ENCODE data around the gene MCOLN1.

The MCOLN1 gene

GRCh38 chr19:7489609-7490044 lies 32.8 kb upstream of the MCOLN1 start:
- no peaks in the 10 kb centered on the region for H3K9me3 Mint-ChIP-seq
- H3K4me1 Mint-ChIP-seq (ENCODE audit: low read depth), result peaks cover 42% of the 10 kb centered on the region
- H3K27me3 Mint-ChIP-seq, result no peaks in the 10 kb centered on the region
- no peaks in the 10 kb centered on the region for H3K36me3 Mint-ChIP-seq (ENCODE audit: low read depth)
- H3K4me3 Mint-ChIP-seq, result peak overlapping the region; percentile 84
- H3K27ac Mint-ChIP-seq, result peak overlapping the region; percentile 83

- Mint-ChIP-seq H3K36me3 (ENCODE audit: low read depth) (no peaks in the 10 kb centered on the region), H3K4me3 (peak overlapping the region; percentile 50), H3K27ac (peak overlapping the region; percentile 85)
Measured at GRCh38 chr19:7492142-7492541, 30.3 kb upstream of the MCOLN1 start.

GRCh38 chr19:7492558-7492957 lies 29.9 kb upstream of the MCOLN1 start:
- Mint-ChIP-seq H3K4me3 (peak overlapping the region; percentile 1), H3K36me3 (ENCODE audit: low read depth) (no peaks in the 10 kb centered on the region), H3K9me3 (no peaks in the 10 kb centered on the region), H3K27me3 (peaks cover 11% of the 10 kb centered on the region), H3K4me1 (ENCODE audit: low read depth) (peaks cover 42% of the 10 kb centered on the region), H3K27ac (peak overlapping the region; percentile 85)

More at GRCh38 chr19:7492142-7492541, 30.3 kb upstream of the MCOLN1 start:
- Mint-ChIP-seq H3K4me1 (ENCODE audit: low read depth) (peaks cover 42% of the 10 kb centered on the region), H3K9me3 (no peaks in the 10 kb centered on the region), H3K27me3 (peaks cover 9% of the 10 kb centered on the region)

- H3K27me3 Mint-ChIP-seq, result peaks cover 24% of the 10 kb centered on the region
- peaks cover 36% of the 10 kb centered on the region for H3K4me1 Mint-ChIP-seq (ENCODE audit: low read depth)
- H3K4me3 Mint-ChIP-seq, result no peak overlapping the region
Measured at GRCh38 chr19:7494416-7495098, 27.9 kb upstream of the MCOLN1 start.

GRCh38 chr19:7497292-7497691 lies 25.1 kb upstream of the MCOLN1 start:
- H3K27me3 Mint-ChIP-seq, result peaks cover 44% of the 10 kb centered on the region
- H3K36me3 Mint-ChIP-seq (ENCODE audit: low read depth), result no peaks in the 10 kb centered on the region
- no peaks in the 10 kb centered on the region for H3K9me3 Mint-ChIP-seq
- H3K4me3 Mint-ChIP-seq, result no peak overlapping the region
- H3K4me1 Mint-ChIP-seq (ENCODE audit: low read depth), result peaks cover 14% of the 10 kb centered on the region
- no peak overlapping the region for H3K27ac Mint-ChIP-seq

More at GRCh38 chr19:7494416-7495098, 27.9 kb upstream of the MCOLN1 start:
- Mint-ChIP-seq H3K9me3 (no peaks in the 10 kb centered on the region), H3K27ac (no peak overlapping the region), H3K36me3 (ENCODE audit: low read depth) (no peaks in the 10 kb centered on the region)

GRCh38 chr19:7500811-7501450 lies 21.5 kb upstream of the MCOLN1 start:
- H3K27me3 Mint-ChIP-seq, result peaks cover 61% of the 10 kb centered on the region
- peaks cover 9% of the 10 kb centered on the region for H3K4me1 Mint-ChIP-seq (ENCODE audit: low read depth)
- no peaks in the 10 kb centered on the region for H3K9me3 Mint-ChIP-seq
- H3K36me3 Mint-ChIP-seq (ENCODE audit: low read depth), result no peaks in the 10 kb centered on the region
- no peak overlapping the region for H3K27ac Mint-ChIP-seq
- peak overlapping the region; percentile 55 for H3K4me3 Mint-ChIP-seq

GRCh38 chr19:7502552-7502951 lies 19.9 kb upstream of the MCOLN1 start:
- Mint-ChIP-seq H3K36me3 (ENCODE audit: low read depth) (no peaks in the 10 kb centered on the region), H3K9me3 (no peaks in the 10 kb centered on the region), H3K27ac (no peak overlapping the region), H3K27me3 (peaks cover 62% of the 10 kb centered on the region), H3K4me3 (no peak overlapping the region), H3K4me1 (ENCODE audit: low read depth) (peaks cover 12% of the 10 kb centered on the region)

GRCh38 chr19:7504684-7505083 lies 17.7 kb upstream of the MCOLN1 start:
- no peak overlapping the region for H3K4me3 Mint-ChIP-seq
- peaks cover 53% of the 10 kb centered on the region for H3K27me3 Mint-ChIP-seq
- no peaks in the 10 kb centered on the region for H3K36me3 Mint-ChIP-seq (ENCODE audit: low read depth)
- peaks cover 12% of the 10 kb centered on the region for H3K4me1 Mint-ChIP-seq (ENCODE audit: low read depth)
- no peak overlapping the region for H3K27ac Mint-ChIP-seq
- H3K9me3 Mint-ChIP-seq, result no peaks in the 10 kb centered on the region

- Mint-ChIP-seq H3K36me3 (ENCODE audit: low read depth) (no peaks in the 10 kb centered on the region), H3K4me3 (no peak overlapping the region), H3K27me3 (peaks cover 48% of the 10 kb centered on the region), H3K4me1 (ENCODE audit: low read depth) (peaks cover 12% of the 10 kb centered on the region), H3K9me3 (no peaks in the 10 kb centered on the region), H3K27ac (no peak overlapping the region)
Measured at GRCh38 chr19:7505288-7505681, 17.1 kb upstream of the MCOLN1 start.

GRCh38 chr19:7505682-7506384 lies 16.6 kb upstream of the MCOLN1 start:
- H3K4me1 Mint-ChIP-seq (ENCODE audit: low read depth), result peaks cover 12% of the 10 kb centered on the region
- no peaks in the 10 kb centered on the region for H3K9me3 Mint-ChIP-seq
- H3K36me3 Mint-ChIP-seq (ENCODE audit: low read depth), result no peaks in the 10 kb centered on the region
- H3K27me3 Mint-ChIP-seq, result peaks cover 48% of the 10 kb centered on the region
- H3K27ac Mint-ChIP-seq, result no peak overlapping the region
- no peak overlapping the region for H3K4me3 Mint-ChIP-seq

GRCh38 chr19:7506385-7507328 lies 15.8 kb upstream of the MCOLN1 start:
- no peaks in the 10 kb centered on the region for H3K9me3 Mint-ChIP-seq
- no peak overlapping the region for H3K27ac Mint-ChIP-seq
- no peaks in the 10 kb centered on the region for H3K36me3 Mint-ChIP-seq (ENCODE audit: low read depth)
- H3K4me3 Mint-ChIP-seq, result no peak overlapping the region
- H3K4me1 Mint-ChIP-seq (ENCODE audit: low read depth), result peaks cover 12% of the 10 kb centered on the region
- H3K27me3 Mint-ChIP-seq, result peaks cover 43% of the 10 kb centered on the region

- H3K27ac Mint-ChIP-seq, result no peak overlapping the region
Measured at GRCh38 chr19:7507884-7508283, 14.5 kb upstream of the MCOLN1 start.

GRCh38 chr19:7509625-7510024 lies 12.8 kb upstream of the MCOLN1 start:
- Mint-ChIP-seq H3K9me3 (no peaks in the 10 kb centered on the region), H3K4me3 (no peak overlapping the region), H3K27ac (no peak overlapping the region), H3K36me3 (ENCODE audit: low read depth) (no peaks in the 10 kb centered on the region), H3K4me1 (ENCODE audit: low read depth) (peaks cover 12% of the 10 kb centered on the region), H3K27me3 (peaks cover 23% of the 10 kb centered on the region)

More at GRCh38 chr19:7507884-7508283, 14.5 kb upstream of the MCOLN1 start:
- Mint-ChIP-seq H3K4me3 (no peak overlapping the region), H3K9me3 (no peaks in the 10 kb centered on the region), H3K27me3 (peaks cover 33% of the 10 kb centered on the region), H3K4me1 (ENCODE audit: low read depth) (peaks cover 12% of the 10 kb centered on the region), H3K36me3 (ENCODE audit: low read depth) (no peaks in the 10 kb centered on the region)

- Mint-ChIP-seq H3K36me3 (ENCODE audit: low read depth) (no peaks in the 10 kb centered on the region), H3K4me1 (ENCODE audit: low read depth) (peaks cover 16% of the 10 kb centered on the region), H3K27me3 (peaks cover 8% of the 10 kb centered on the region)
Measured at GRCh38 chr19:7512400-7512851, 10.0 kb upstream of the MCOLN1 start.

More at GRCh38 chr19:7512400-7512851, 10.0 kb upstream of the MCOLN1 start:
- Mint-ChIP-seq H3K27ac (no peak overlapping the region), H3K9me3 (no peaks in the 10 kb centered on the region), H3K4me3 (no peak overlapping the region)

Measured in stimulated activated naive CD8-positive, alpha-beta T cell treated with anti-CD3 and anti-CD28 coated beads, Interleukin-15, Interleukin-2, amounts not matched to agents 100 ng/mL and 50 ng/mL, for 24 hours (primary cell).